ENCODE results near the gene SLAMF9.

- TF ChIP-seq, protein P1, sequence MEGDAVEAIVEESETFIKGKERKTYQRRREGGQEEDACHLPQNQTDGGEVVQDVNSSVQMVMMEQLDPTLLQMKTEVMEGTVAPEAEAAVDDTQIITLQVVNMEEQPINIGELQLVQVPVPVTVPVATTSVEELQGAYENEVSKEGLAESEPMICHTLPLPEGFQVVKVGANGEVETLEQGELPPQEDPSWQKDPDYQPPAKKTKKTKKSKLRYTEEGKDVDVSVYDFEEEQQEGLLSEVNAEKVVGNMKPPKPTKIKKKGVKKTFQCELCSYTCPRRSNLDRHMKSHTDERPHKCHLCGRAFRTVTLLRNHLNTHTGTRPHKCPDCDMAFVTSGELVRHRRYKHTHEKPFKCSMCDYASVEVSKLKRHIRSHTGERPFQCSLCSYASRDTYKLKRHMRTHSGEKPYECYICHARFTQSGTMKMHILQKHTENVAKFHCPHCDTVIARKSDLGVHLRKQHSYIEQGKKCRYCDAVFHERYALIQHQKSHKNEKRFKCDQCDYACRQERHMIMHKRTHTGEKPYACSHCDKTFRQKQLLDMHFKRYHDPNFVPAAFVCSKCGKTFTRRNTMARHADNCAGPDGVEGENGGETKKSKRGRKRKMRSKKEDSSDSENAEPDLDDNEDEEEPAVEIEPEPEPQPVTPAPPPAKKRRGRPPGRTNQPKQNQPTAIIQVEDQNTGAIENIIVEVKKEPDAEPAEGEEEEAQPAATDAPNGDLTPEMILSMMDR (IDR thresholded peaks at IDR 0.05): no peak
- TF ChIP-seq POLR2A (IDR thresholded peaks at IDR 0.05): no peak
Measured at GRCh38 chr1:159921700-159922504, 32.1 kb downstream of the SLAMF9 start.
